Midbrain (tissue), 1 donor: ENCODE measurements around the gene PDE6G.
"Not testable (repeated sequence)": the region's sequence is repeated elsewhere in the genome, so short reads cannot be mapped to it uniquely, and the experiment has no call there.

ENCODE experiments used
- DNase-seq: peaks from one replicate; lab custom pipeline; 2025; lab: John Stamatoyannopoulos, UW

The PDE6G gene

GRCh38 chr17:81687770-81688541 is 31.6 kb upstream of the PDE6G start:
- no peak for DNase-seq

- DNase-seq = no peak
Observed at GRCh38 chr17:81686614-81687013, 30.3 kb upstream of the PDE6G start.

- no peak for DNase-seq
Observed at GRCh38 chr17:81685108-81685507, 28.8 kb upstream of the PDE6G start.

- no peak for DNase-seq
Observed at GRCh38 chr17:81684442-81684911, 28.1 kb upstream of the PDE6G start.

- peak; percentile 98 for DNase-seq
Observed at GRCh38 chr17:81683584-81684441, 27.5 kb upstream of the PDE6G start, which contains the start of the genes ARL16 and HGS. Gene ARL16 (minus strand): TSS chr17:81683797. CDS start chr17:81683753, 44 bp downstream. Gene HGS (plus strand): TSS chr17:81684011. CDS start chr17:81684067, 56 bp downstream.

GRCh38 chr17:81683208-81683583 is 26.9 kb upstream of the PDE6G start:
- no peak for DNase-seq

GRCh38 chr17:81682565-81683207 is 26.3 kb upstream of the PDE6G start:
- no peak for DNase-seq

- DNase-seq = no peak
Observed at GRCh38 chr17:81681672-81682071, 25.3 kb upstream of the PDE6G start.

- DNase-seq = no peak
Observed at GRCh38 chr17:81680150-81680549, 23.8 kb upstream of the PDE6G start.

- no peak for DNase-seq
Observed at GRCh38 chr17:81676906-81677305, 20.6 kb upstream of the PDE6G start.

GRCh38 chr17:81675515-81676221 is 19.3 kb upstream of the PDE6G start:
- not testable (repeated sequence) for DNase-seq

- DNase-seq = no peak
Observed at GRCh38 chr17:81673561-81674258, 17.4 kb upstream of the PDE6G start.

- no peak for DNase-seq
Observed at GRCh38 chr17:81672954-81673353, 16.6 kb upstream of the PDE6G start.

- no peak for DNase-seq
Observed at GRCh38 chr17:81672504-81672903, 16.2 kb upstream of the PDE6G start.

- DNase-seq = no peak
Observed at GRCh38 chr17:81667754-81668153, 11.4 kb upstream of the PDE6G start.

GRCh38 chr17:81666342-81667191 is 10.2 kb upstream of the PDE6G start, which contains the start of the genes CCDC137 and OXLD1:
Gene CCDC137 (plus strand): TSS chr17:81666737. CDS start chr17:81666767, 30 bp downstream.
Gene OXLD1 (minus strand): TSS chr17:81666605. CDS start chr17:81666577, 28 bp downstream.
- DNase-seq = peak; percentile 97

GRCh38 chr17:81666092-81666341 is 9.7 kb upstream of the PDE6G start:
- no peak for DNase-seq

GRCh38 chr17:81665205-81666091 is 9.1 kb upstream of the PDE6G start:
- DNase-seq = no peak

- no peak for DNase-seq
Observed at GRCh38 chr17:81664051-81664470, 7.7 kb upstream of the PDE6G start.
